CD4-positive, alpha-beta T cell treated with Interleukin-10 for 1 hour (primary cell): ENCODE results near the gene KCNQ1.
A peak's percentile ranks its signal among the peaks of the same experiment; 100 is the strongest.

Source experiments
- DNase-seq: peaks from one replicate; pipeline ENCODE4 v3.0.0-alpha.2; 2020

Gene KCNQ1

DNA sequence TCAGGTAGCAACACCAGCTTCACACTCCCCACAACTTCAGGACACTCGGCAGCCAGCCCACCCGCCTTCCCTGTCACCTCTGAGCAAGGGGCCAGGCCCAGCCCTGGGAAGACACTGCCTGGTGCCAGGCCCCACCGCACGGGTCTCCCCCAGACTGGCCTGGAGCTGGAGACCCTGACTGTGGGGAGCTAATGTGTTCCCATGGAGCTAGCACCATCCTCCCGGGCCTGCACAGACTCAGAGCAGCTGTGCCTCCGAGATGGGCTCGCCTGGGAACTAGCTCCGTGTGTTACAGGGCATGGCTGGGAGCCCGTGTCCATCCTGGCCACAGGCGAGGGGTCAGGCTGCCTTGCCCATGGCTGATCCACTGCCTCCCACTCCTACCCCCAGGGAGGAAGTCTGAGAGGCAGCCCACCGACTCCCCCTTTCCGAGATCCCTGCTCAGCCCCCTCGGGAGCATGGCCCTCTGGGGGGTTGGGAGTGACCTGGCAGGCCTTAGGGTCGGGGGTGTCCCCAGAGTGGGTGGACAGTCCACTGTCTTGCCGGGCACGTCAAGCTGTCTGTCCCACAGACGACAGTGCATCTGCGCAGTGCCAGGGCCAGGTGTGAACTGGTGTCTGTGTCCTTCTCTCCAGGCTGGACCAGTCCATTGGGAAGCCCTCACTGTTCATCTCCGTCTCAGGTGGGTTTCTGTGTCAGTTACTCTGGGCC, 331.7 kb downstream of the KCNQ1 start:
- no peak for DNase-seq

DNA sequence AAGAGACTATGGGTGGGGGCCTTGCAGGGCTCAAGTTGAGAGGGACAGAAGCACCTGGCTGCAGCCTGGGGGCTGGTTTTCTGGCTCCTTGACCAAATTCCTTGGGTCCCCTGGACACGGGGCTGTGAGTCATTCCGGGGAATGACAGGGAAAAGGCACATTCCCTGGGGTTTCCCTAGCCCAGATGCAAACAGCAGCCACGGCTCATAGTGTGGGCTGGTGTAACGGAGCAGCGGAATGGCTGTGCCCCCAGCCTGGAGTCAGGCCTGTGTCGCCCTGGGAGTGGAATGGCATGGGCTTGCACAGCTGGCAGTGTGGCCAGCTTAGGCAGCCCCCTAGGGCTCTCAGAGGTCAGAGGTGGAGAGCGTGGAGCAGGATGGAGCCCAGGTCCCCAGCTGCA, 332.6 kb downstream of the KCNQ1 start:
- no peak for DNase-seq

DNA sequence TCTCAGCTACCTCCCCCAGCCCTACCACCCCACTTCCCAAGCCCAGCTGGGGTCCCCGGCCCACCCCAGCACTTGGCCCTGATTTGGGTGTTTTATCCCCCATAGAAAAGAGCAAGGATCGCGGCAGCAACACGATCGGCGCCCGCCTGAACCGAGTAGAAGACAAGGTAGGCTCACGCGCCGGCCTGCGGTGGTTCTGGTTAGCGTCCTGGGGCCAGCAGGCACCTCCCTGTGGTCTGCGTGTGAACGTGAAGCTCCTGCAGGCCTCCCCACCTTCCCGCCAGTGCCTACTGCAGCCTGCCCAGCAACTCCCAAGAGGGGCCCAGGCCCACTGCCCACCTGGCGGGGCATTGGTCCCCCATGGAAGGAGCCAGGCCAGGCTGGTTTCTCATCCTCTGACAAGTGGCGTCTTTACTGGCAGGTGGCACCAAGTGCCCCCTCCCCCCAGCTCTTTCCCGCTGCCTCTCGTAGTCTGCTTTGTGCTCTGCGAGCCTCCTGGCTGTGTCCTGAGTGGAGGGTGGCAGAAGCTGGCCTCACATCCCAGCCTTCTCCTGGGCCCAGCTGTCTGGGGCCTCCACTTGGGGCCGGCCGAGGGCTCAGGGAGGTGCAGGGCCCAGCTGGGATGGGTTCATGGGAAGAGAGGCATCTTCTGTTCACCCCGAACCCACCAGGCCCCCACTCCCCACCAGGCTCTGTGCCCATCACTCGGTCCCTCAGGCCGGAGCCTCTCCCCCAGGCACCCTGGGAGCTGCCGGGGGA, 333.2 kb downstream of the KCNQ1 start:
- DNase-seq, result no peak

DNA sequence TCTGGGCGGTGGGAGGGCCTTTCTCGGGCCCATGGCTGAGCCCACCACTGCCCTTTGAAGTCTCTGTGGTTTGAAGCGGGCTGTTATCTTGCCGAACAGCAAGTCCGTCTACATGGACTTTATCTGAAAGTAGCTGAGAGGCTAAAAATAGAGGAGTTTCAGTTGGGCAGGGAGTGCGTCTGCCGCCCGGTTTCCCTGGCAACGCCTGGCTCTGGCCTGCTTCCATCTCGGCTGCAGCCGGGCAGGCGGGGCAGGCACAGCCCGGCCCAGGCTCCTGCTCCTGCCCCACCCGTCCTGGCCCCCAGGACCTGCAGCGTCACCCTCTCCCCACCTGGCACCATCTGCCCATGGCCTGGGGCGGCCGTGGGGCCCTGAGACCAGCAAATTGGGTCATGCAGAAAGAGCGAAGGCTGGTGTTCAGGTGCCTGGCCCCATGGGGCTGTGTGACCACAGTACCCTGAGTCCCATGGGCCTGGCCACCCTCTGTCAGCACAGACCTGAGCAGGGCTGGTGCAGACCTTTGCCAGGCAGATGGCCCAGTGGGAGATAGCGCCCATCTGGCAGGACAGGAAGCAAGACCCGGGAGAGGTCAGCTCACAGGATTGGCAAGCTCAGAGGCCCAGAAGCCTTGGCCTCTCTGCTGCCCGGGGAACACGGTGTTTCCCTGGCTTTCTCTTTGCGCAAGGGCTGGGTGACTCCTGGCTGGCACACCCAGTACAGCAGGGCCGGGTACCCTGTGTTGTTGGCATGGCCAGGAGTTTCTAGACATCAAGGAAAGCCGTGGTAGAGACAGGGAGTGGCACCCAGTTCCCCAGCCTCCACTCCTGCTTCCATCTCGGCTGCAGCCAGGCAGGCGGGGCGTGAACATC, 334.1 kb downstream of the KCNQ1 start:
- no peak for DNase-seq

DNA sequence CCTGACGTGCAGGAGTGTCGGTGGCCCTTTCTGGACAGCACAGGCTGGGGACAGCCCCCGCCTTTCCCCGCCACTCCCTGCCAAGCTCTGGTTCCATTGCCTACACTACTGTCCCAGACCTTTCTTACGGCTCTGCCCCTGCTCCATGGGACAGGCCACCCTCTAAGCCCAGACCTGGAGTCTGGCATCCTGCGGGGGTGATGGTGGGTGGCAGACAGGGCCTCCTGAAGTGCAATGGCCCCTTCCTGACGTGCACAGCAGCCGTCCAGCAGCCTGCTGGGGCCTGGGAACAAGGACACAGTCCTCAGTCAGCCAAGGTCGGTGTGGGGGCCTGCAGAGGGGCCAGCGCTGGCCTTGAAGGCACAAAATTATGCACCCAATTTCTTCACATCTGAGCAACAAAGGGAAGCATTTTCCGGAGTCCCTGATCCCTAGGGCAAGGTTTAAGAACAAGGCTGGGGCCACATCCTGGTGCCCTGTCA, 334.7 kb downstream of the KCNQ1 start:
- no peak for DNase-seq

DNA sequence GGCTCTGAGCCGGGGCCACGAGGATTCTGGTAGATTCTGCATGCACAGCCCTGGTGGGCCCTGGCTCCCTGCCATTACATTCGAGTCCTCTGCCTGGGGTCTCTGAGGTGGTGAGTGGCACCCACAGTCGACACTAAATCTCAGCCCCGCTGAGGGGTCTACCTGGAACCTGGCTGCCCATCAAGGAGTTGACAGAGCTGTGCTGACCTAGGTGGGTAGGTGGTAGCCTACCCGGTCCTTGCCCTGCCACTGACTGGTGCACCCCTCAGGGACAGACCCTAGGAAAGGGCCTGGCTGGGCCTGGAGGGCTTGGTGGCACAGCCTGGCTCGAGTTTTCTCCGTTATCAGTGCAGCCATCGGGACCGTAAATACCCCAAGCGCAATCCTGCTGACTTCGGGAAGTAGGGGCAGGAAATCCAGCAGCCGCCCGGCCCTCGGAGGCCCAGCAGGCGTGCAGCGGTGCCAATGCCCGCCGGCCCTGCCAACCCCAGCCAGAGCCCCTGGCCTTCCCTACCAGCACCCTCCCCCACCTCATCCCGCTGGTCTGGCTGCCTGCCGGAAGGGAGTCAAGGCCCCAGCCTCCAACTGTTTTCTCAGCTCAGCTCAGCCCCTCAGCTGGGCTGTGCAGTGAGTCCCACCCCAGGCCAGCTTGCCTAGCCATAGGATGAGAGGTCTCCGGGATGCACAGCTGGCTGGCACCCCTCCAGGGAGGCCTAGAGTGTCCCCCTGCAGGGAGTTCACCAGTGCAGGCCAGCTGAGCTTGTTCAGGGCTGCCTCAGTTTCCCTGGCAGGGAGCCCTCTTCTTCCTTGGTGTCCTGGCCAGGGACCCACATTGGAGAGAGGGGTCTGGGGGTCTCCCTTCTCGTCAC, 335.4 kb downstream of the KCNQ1 start:
- no peak for DNase-seq

DNA sequence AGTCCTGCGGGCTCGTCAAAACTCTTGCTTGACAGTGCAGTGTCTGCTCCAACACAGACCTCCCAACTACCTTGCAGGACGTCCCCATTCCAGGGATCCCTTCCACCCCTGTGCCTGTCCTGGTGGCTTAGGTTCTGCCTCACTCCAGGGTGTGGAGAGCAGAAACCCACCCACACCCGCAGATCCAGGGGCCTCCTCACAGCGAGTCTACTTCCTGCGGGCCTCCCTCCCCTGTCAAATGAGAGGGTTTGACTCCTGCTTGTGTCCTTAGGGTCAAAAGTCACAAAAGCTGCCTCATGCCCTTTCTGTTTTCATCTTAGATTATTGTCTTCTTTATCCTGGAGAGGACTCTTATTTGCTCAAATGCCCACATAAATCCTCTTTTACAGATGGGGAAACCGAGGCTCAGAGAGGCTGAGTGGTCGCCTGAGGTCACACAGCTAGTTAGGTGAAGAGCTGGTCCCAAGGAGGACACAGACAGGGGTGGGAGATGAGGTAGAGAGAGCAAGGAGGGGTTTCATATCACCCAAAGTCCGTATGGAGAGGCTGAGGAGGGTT, 336.1 kb downstream of the KCNQ1 start:
- DNase-seq, result no peak

DNA sequence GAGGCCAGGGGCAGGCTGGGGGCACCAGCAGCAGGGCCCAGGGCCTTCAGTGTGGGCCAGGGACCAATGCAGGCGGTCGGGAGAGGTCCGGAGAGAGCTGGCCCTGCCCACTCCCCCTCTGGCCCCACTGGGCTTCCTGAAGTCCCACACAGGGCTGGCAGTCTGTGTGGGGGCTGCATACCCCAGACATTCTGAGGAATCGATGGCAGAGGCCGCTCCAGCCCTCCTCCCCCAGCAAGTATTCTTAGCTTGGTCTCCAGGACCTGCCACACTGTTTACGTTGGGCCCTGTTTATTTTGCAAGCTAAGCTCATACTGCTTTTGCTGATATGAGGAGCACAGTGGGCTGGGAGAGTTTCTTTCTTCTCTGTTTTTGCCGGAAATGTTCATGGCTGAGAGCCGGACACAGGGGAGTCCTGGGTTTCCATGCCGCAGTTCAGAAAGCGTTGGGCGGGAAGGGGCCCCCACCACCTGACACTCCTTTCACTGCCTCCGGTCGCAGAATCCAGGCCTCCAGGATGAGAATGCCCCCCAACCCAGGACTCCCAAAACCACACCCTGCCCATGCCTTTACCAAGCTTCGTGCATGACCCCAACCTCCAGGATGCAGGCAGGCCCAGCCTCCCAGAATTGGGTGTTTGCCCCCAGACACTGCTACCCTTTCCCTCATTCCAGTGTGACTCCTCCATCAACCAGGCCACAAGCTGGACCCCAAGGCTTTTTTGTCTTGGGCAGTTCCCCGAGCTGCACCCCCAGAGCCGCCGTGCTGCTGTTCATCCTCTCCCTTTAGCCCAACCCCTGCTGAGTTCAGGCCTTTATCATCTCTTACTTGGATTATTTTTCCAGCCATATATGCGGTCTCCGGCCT, 336.8 kb downstream of the KCNQ1 start:
- DNase-seq, result no peak

DNA sequence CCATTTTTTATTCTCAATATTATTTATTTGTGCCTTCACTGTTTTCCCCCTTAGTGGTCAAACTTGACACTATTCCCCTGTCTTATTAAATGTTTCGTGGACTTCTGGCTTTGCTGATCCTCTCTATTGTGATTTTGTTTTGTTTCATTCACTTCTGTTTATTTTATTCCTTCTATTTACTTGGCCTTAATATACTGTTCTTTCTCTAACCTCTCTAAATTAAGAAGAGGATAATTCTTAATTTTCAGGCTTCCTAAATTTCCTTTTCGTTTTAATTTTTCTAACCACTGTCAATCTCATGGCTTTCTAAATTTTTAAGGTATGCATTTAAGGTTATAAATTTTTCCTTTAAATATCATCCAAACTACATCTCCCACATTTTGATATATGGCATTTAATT, 338.0 kb downstream of the KCNQ1 start:
- no peak for DNase-seq

DNA sequence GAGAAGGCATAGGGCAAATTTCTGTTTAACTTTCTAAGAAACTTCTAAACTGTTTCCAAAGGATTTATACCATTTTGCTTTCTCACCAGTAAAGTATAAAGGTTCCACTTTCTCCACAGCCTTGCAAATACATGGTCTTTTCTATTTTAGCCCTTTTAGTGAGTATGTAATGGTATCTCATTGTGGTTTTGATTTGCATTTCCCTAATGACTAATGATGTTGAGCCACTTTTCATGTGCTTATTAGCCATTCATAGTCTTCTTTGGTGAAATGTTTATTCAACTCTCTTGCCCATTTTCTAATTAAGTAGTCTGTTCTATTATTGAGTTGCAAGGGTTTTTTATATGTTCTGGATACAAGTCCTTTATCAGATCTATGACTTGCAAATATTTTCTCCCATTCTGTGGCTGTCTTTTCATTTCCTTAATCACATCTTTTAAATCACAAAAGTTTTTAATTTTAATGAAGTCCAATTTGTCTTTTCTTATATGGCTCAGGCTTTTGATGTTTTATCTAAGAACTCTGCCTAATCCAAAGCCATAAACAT, 338.8 kb downstream of the KCNQ1 start:
- no peak for DNase-seq

DNA sequence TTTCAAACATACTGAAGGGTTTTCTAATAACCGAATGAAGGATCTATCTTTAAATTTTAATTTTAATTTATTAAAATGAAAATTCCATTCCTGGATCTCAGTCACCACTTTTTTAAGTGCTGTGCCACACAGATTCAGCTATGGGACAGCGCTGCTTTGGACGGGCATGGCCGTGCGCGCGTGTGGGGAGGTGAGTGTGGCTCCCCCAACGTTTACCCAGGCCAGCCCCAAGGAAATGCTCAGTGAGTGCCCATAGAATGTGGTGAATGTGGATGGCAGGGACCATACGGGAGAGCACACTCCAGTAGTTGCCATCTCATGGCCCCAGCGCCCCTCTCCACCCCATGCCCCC, 343.0 kb downstream of the KCNQ1 start:
- DNase-seq, result no peak

DNA sequence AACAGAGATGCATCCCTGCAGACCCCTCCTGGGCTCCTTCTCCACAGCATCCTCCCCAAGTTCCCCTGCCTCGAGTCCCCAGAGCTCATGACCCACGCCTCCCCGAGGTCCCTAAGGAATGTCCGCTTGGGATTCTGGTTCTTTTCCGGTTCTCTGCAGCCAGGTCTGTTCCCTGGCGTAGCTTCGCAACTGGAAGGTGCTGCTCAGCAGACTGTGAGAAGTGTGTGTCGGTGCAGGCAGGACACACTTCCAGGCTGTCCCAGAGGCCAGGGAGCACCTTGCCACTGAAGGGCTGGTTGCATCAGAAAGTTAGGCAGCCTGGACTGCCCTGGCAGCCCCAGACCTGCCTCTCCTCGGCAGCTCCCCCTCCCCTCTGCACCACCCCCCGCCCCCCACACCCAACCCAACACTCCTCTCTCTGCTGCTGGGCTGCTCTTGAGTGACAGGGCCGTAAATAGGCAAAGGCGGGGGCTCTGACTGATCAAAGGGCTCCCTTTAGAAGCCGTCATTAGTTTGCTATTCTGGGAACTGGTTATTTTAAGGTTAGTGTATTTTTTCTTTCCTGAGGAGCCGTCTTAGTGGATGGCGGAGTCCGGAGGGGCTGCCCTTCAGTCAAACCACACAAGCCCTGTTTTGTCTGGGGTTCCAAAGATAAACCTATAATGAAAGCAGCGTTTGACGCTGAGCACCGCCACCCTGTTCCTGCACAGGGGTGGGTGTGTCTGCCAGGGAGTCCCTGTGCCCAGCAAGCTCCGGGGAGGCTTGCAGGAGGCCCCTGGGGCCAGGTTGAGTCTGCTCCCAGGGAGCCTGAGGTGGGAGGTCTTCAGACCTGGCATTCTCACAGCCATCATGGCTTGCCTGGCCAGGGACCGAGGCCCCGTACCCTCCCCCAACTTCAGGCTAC, 343.6 kb downstream of the KCNQ1 start:
- no peak for DNase-seq

DNA sequence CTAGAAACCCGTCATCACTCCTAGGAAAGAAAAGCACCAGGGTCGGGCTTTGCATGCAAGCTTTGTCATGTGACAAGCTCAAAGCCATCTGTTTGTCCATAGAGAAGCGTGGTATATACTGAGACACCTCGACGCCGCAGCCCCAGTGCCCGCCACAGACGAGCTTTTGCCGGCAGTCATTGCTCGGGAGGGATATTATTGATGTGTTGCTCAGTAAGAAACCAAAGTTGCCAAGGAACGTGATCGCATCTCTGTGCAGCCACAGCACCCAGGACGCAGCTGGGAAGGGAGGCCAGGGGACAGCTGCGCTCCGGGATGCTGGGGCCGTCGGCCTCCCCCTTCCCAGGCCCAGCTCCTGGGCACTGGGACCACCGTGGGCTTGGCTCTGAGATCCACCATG, 344.5 kb downstream of the KCNQ1 start:
- no peak for DNase-seq

DNA sequence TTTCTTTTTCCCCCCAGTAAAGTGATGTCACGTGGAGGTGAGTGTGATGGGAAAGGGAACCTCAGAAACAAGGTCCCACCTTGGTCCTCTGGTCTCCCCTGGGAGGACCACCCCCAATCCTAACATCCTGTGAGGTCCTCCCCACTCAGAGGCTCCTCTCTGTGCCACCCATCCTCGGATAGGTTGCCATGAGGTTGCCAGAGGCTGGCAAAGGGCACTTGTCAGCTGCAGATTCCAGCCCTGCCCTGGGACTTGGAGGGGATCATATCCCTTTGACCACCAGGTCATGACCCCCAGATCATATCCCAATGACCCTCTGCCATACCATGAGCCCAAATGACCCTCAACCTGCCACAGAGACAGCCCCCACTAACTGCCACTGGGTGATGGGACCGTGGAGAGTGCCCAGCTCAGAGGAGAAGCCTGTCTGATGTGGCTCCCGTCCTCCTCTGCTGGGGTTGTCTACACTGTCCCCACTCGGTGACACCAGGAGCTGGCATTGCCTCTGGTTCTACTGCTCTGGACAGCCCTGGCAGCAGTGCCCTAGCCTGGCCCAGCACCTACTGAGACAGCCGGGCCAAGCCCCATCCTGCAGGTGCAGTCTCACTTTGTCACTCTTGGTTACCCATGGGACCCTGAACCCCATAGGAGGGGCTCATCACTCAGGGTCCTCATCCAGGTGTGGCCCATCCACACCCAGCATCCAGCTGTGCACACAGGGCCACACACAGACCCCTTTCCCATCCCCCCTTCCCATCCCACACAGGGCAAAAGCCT, 345.2 kb downstream of the KCNQ1 start:
- no peak for DNase-seq

DNA sequence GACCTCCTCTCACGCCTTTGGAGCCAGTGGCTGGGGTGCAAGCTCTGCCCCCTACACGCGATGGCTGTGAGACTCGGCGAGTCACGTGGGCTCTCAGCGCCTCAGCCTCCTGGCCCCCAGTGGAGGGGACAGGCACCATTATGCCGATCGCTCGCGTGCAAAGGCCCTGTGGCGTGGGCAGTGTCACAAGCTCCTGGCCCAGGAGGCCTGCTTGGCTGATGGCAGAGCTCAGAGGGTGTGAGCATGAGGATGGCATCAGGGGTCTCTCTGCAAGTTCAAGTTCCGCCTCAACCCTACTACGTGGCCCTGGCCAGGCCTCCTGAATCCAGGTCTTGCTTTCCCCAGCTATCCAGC, 345.7 kb downstream of the KCNQ1 start:
- DNase-seq, result no peak

DNA sequence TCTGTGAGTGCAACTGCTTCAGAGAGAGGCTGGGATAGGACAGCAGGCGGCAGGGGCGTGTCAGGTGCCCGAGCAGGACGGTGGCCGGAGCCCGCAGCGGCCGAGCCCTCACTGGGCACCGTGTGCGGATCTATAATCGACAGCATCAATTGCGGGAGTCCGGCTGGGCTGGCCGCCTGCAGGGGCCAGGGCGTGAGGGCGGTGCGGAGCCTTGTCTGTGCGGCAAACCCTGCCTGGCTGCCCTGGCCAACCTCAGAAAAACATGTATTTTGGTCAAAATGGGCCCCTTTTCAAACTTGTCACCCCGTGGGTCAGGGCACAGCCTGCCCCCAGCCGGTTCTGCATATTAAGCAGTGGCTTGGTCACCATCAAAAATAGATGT, 346.3 kb downstream of the KCNQ1 start:
- no peak for DNase-seq

DNA sequence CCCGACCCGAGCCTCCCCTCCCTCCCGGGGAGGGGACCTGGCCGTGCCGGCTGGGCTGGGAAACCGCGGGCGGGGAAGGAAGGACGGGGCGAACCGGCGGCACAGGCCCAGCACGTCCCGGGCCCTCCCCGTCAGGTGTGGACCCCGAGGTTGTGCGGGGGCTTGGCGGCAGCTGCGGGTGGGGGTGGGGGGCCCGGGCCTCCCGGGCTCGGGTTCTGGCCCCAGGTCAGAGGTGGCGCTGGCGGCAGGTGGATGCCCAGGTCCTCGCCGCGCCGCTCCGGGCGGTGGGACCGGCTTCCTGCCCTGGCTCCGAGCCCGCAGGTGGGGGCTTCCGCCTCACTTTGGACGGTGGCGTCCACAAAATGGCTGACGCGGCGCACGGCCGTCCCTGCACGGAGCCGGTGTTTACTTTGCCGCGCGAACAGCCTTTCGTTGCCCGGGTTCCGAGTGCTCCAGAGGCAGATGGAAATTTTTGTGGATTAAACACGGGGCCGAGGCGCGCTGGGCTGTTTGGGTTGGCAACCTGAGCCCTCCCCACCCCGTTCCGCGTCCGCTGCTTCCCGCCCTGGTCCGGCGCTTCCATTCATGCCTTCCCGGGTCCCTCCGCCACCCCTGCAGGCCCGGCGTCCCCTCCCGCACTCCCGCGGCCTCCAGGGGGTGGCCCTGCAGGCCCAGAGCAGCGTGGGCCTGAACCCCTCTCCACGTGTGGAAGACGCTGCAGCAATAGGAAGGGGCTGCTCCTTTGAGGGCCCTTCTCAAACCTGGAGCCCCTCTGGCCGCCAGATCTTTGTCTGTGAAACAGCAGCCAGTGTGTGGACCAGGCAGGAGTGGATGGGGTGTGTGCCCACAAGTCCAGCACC, 346.9 kb downstream of the KCNQ1 start:
- DNase-seq, result peak; percentile 44
